HCT116 (cell line): ENCODE measurements around the gene DFFA. TPM values are rescaled to one million over a fixed set of nuclear protein-coding genes. Genes with fewer than 3 reads are reported as not detected.

Experiments used
- ATAC-seq: fragments of 200-7000 bp; cut with Tn5 transposase; 2 replicates; pipeline ENCODE4 v1.9.1; 2020; ENCODE audit warnings: mild to moderate bottlenecking, moderate library complexity
- BruUV-seq: library from RNA; stranded (reverse); fragments of 400-500 nt; replicated peaks from 2 replicates; lab custom pipeline; 2021; lab: Mats Ljungman, UMichigan
- CTCF ChIA-PET: fragments of 300-600 bp; sonication (Branson Sonifier 250); formaldehyde crosslinking; loops from one replicate; lab custom pipeline; 2021; ENCODE audit warnings: antibody characterized with exemption; lab: Charles Lee
- POLR2A ChIA-PET: fragments of 300-600, 350-600 bp; sonication (Branson Sonifier 250); formaldehyde crosslinking; loops from one replicate; lab custom pipeline; 2021; ENCODE audit warnings: antibody characterized with exemption; lab: Charles Lee
- RAD21 ChIA-PET, 2 experiments: fragments of 300-600 bp; sonication (Branson Sonifier 250); formaldehyde crosslinking; loops; one replicate each; lab custom pipeline; 2023; ENCODE audit warnings: low total read pairs in 2 of 2; ENCODE audit not compliant: uncharacterized antibody in 2 of 2, unreplicated experiment in 2 of 2, low non-redundant PET in 1 of 2; lab: Charles Lee
- DNase-seq: peaks from one replicate; pipeline ENCODE4 v3.0.0-alpha.2; 2010; ENCODE audit warnings: low read depth, low spot score
- H2AFZ ChIP-seq: fragments of 200-600 bp; shearing (Covaris generic), sonication (generic); 2 replicates; pipeline ENCODE4 v1.6.1; 2017; ENCODE audit warnings: low read depth, mixed run types, mixed read lengths, antibody characterized with exemption, low read length; ENCODE audit not compliant: poor library complexity, severe bottlenecking
- H3K27ac ChIP-seq: 2 replicates; pipeline ENCODE4 v1.5.1; 2012; ENCODE audit warnings: low read depth, low read length
- H3K27me3 ChIP-seq: fragments of 200-600 bp; sonication (generic); 2 replicates; pipeline ENCODE4 v1.6.1; 2016; ENCODE audit warnings: mixed run types, low read length, mixed read lengths; ENCODE audit not compliant: insufficient read depth
- H3K36me3 ChIP-seq, 2 experiments: fragments of 200-500 bp in 1 of 2; fragments of 200-600 bp in 1 of 2; sonication (Bioruptor generic) in 1 of 2; sonication (generic) in 1 of 2; 2 replicates each; pipeline versions ENCODE4 v1.5.1 to v1.6.1; 2014 to 2016; ENCODE audit warnings: low read length in 2 of 2, inconsistent platforms in 1 of 2, mixed read lengths in 1 of 2, mixed run types in 1 of 2; ENCODE audit not compliant: insufficient read depth in 2 of 2, control insufficient read depth in 1 of 2
- H3K4me1 ChIP-seq, 2 experiments: fragments of 200-600 bp in 1 of 2; sonication (generic) in 1 of 2; 2 replicates each; pipeline versions ENCODE4 v1.5.1 to v1.6.1; 2012 to 2017; ENCODE audit warnings: low read length in 2 of 2, inconsistent platforms in 1 of 2, mild to moderate bottlenecking in 1 of 2, mixed read lengths in 1 of 2, mixed run types in 1 of 2, moderate library complexity in 1 of 2; ENCODE audit not compliant: insufficient read depth in 2 of 2, control insufficient read depth in 1 of 2
- H3K4me2 ChIP-seq: fragments of 200-600 bp; sonication (generic); 2 replicates; pipeline ENCODE4 v1.6.1; 2017; ENCODE audit warnings: mixed run types, low read length, mixed read lengths
- H3K4me3 ChIP-seq, 2 experiments: fragments of 200-600 bp in 1 of 2; sonication (generic) in 1 of 2; replicated peaks in 1 of 2; 2 replicates each; pipeline ENCODE4 v1.5.1; 2011 to 2016; ENCODE audit warnings: low read length in 2 of 2, control low read depth in 1 of 2, low read depth in 1 of 2, mild to moderate bottlenecking in 1 of 2, mixed read lengths in 1 of 2, mixed run types in 1 of 2
- H3K79me2 ChIP-seq: fragments of 200-600 bp; sonication (generic); 2 replicates; pipeline ENCODE4 v1.6.1; 2017; ENCODE audit warnings: mild to moderate bottlenecking, mixed run types, low read length, moderate library complexity, mixed read lengths; ENCODE audit not compliant: insufficient read depth
- H3K9ac ChIP-seq: fragments of 200-600 bp; sonication (generic); 2 replicates; pipeline ENCODE4 v1.6.1; 2016; ENCODE audit warnings: low read length, mixed read lengths
- H3K9me2 ChIP-seq: fragments of 200-600 bp; sonication (generic), shearing (Covaris generic); 2 replicates; pipeline ENCODE4 v1.6.1; 2017; ENCODE audit warnings: mixed run types, mild to moderate bottlenecking, moderate library complexity; ENCODE audit not compliant: insufficient read depth
- H3K9me3 ChIP-seq, 2 experiments: fragments of 200-500 bp in 1 of 2; fragments of 200-600 bp in 1 of 2; sonication (Bioruptor generic) in 1 of 2; sonication (generic) in 1 of 2; 2 replicates each; pipeline ENCODE4 v1.6.1; 2014 to 2017; ENCODE audit warnings: low read length in 2 of 2, mixed read lengths in 2 of 2, inconsistent platforms in 1 of 2, low read depth in 1 of 2, mild to moderate bottlenecking in 1 of 2, mixed run types in 1 of 2, moderate library complexity in 1 of 2; ENCODE audit not compliant: control insufficient read depth in 1 of 2, insufficient read depth in 1 of 2
- H4K20me1 ChIP-seq: fragments of 200-600 bp; sonication (generic), shearing (Covaris generic); 2 replicates; pipeline ENCODE4 v1.6.1; 2017; ENCODE audit warnings: mixed run types, mild to moderate bottlenecking, moderate library complexity; ENCODE audit not compliant: insufficient read depth
- CBX3 ChIP-seq: IDR thresholded peaks from 2 replicates; pipeline ENCODE4 v1.6.1; 2012; ENCODE audit warnings: low read depth
- CEBPB ChIP-seq: IDR thresholded peaks from 2 replicates; pipeline ENCODE4 v1.6.1; 2012; ENCODE audit warnings: low read depth
- EGR1 ChIP-seq: IDR thresholded peaks from 2 replicates; pipeline ENCODE4 v1.6.1; 2012; ENCODE audit warnings: low read depth
- ELF1 ChIP-seq: IDR thresholded peaks from 2 replicates; pipeline ENCODE4 v1.6.1; 2012; ENCODE audit warnings: low read depth, borderline replicate concordance
- EZH2 ChIP-seq: fragments of 200-600 bp; sonication (generic); IDR thresholded peaks from 2 replicates; pipeline ENCODE4 v1.6.1; 2017; ENCODE audit warnings: antibody characterized with exemption, mixed run types
- EZH2phosphoT487 ChIP-seq: fragments of 200-600 bp; IDR thresholded peaks from 2 replicates; pipeline ENCODE4 v1.6.1; 2018; ENCODE audit warnings: antibody characterized with exemption, borderline replicate concordance
- FOSL1 ChIP-seq: IDR thresholded peaks from 2 replicates; pipeline ENCODE4 v1.6.1; 2012; ENCODE audit warnings: low read depth
- POLR2A ChIP-seq: IDR thresholded peaks from 2 replicates; pipeline ENCODE4 v1.7.0; 2011; ENCODE audit warnings: borderline replicate concordance; ENCODE audit not compliant: insufficient read depth, insufficient read length; ENCODE audit errors: extremely low read depth
- RAD21 ChIP-seq: IDR thresholded peaks from 2 replicates; pipeline ENCODE4 v1.6.1; 2012; ENCODE audit warnings: low read depth, mild to moderate bottlenecking
- SP1 ChIP-seq: IDR thresholded peaks from 2 replicates; pipeline ENCODE4 v1.6.1; 2012; ENCODE audit warnings: low read depth
- TCF7L2 ChIP-seq: IDR thresholded peaks from 2 replicates; pipeline ENCODE4 v1.7.0; 2011; ENCODE audit warnings: borderline replicate concordance, inconsistent platforms; ENCODE audit not compliant: insufficient read depth, insufficient read length; ENCODE audit errors: extremely low read depth
- YY1 ChIP-seq: IDR thresholded peaks from 2 replicates; pipeline ENCODE4 v1.6.1; 2011; ENCODE audit warnings: low read length, low read depth, moderate library complexity, mild to moderate bottlenecking; ENCODE audit not compliant: insufficient replicate concordance; ENCODE audit errors: extremely low read depth
- ZFX ChIP-seq: fragments of 450-650 bp; IDR thresholded peaks from 2 replicates; pipeline ENCODE4 v1.6.1; 2017
- ZNF274 ChIP-seq: fragments of 200-500 bp; sonication (Bioruptor generic); IDR thresholded peaks from 2 replicates; pipeline ENCODE4 v1.6.1; 2014; ENCODE audit warnings: mild to moderate bottlenecking, low read depth, low read length, inconsistent platforms
- intact Hi-C: fragments of 100-400 bp; cut with micrococcal nuclease; formaldehyde crosslinking; loops from 2 replicates; pipeline ENCODE4 v1.10.0; 2022
- total RNA-seq: library from RNA; stranded (reverse); gene quantifications from one replicate; pipeline ENCODE4 v1.2.1, GENCODE V29; 2021; ENCODE audit not compliant: unreplicated experiment
- TF ChIP-seq, protein P1 (sequence below): IDR thresholded peaks from 2 replicates; pipeline ENCODE4 v1.6.1; 2012
- TF ChIP-seq, protein P2 (sequence below), 3 experiments: fragments of 200-600 bp in 1 of 3; sonication (generic) in 1 of 3; IDR thresholded peaks in 2 of 3; conservative IDR thresholded peaks in 1 of 3; 2 replicates each; pipeline ENCODE4 v1.5.1; 2012 to 2017; ENCODE audit warnings: low read depth in 2 of 3, low read length in 2 of 3, antibody characterized with exemption in 1 of 3, borderline replicate concordance in 1 of 3, control low read depth in 1 of 3, mild to moderate bottlenecking in 1 of 3, mixed read lengths in 1 of 3, mixed run types in 1 of 3, moderate library complexity in 1 of 3; ENCODE audit not compliant: insufficient read depth in 1 of 3
- TF ChIP-seq, protein P3 (sequence below): IDR thresholded peaks from 2 replicates; pipeline ENCODE4 v1.6.1; 2011; ENCODE audit warnings: mild to moderate bottlenecking, low read length, moderate library complexity; ENCODE audit not compliant: insufficient replicate concordance; ENCODE audit errors: extremely low read depth
- TF ChIP-seq, protein P4 (sequence below): IDR thresholded peaks from 2 replicates; pipeline ENCODE4 v1.6.1; 2012; ENCODE audit warnings: low read depth
- TF ChIP-seq, protein P5 (sequence below): IDR thresholded peaks from 2 replicates; pipeline ENCODE4 v1.6.1; 2012

Gene DFFA
- total RNA-seq, 1 experiment from 2014 or later: 67.7 TPM

DNA sequence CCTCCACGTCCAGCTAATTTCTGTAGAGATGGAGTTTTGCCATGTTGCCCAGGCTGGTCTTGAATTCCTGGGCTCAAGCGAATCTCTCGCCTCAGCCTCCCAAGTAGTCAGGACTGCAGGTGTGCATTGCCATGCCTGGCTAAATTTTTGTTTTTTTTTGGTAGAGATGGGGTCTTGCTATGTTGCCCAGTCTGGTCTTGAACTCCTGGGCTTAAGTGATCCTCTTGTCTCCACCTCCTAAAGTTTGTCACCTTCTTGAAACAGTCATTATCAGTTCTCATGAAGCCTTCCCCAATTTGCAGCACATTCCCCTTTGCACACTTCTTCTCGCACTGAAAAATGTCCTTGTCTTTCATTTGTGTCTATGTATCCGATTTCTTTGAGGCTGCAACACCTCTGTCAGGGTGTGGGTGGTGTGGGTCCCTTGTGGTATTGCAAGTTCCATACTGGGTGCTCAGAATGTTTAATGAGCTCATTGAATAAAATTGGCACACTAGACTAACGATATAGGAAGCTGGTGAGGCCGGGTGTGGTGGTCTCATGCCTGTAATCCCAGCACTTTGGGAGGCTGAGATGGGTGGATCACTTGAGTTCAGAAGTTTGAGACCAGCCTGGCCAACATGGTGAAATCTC lies 25.4 kb downstream of the DFFA start:
- no peak overlapping the region for H3K4me2 ChIP-seq
- DNase-seq: no peak
- H3K9me3 ChIP-seq: no peaks in the 10 kb centered on the region
- no peak for TF ChIP-seq POLR2A
- TF ChIP-seq YY1: no peak
- no peak for TF ChIP-seq ELF1
- TF ChIP-seq, protein P1, sequence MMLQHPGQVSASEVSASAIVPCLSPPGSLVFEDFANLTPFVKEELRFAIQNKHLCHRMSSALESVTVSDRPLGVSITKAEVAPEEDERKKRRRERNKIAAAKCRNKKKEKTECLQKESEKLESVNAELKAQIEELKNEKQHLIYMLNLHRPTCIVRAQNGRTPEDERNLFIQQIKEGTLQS: no peak
- no peak for TF ChIP-seq TCF7L2
- TF ChIP-seq CBX3: no peak
- TF ChIP-seq RAD21: no peak
- TF ChIP-seq, protein P2, sequence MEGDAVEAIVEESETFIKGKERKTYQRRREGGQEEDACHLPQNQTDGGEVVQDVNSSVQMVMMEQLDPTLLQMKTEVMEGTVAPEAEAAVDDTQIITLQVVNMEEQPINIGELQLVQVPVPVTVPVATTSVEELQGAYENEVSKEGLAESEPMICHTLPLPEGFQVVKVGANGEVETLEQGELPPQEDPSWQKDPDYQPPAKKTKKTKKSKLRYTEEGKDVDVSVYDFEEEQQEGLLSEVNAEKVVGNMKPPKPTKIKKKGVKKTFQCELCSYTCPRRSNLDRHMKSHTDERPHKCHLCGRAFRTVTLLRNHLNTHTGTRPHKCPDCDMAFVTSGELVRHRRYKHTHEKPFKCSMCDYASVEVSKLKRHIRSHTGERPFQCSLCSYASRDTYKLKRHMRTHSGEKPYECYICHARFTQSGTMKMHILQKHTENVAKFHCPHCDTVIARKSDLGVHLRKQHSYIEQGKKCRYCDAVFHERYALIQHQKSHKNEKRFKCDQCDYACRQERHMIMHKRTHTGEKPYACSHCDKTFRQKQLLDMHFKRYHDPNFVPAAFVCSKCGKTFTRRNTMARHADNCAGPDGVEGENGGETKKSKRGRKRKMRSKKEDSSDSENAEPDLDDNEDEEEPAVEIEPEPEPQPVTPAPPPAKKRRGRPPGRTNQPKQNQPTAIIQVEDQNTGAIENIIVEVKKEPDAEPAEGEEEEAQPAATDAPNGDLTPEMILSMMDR (IDR thresholded peaks at IDR 0.05 in 2 of 3, conservative IDR thresholded peaks at IDR 0.05 in 1 of 3; ENCODE audit: borderline replicate concordance in 1 of 3, insufficient read depth in 1 of 3, low read depth in 2 of 3, low read length in 2 of 3): no peak
- TF ChIP-seq FOSL1: no peak
- TF ChIP-seq SP1: no peak
- TF ChIP-seq, protein P3, sequence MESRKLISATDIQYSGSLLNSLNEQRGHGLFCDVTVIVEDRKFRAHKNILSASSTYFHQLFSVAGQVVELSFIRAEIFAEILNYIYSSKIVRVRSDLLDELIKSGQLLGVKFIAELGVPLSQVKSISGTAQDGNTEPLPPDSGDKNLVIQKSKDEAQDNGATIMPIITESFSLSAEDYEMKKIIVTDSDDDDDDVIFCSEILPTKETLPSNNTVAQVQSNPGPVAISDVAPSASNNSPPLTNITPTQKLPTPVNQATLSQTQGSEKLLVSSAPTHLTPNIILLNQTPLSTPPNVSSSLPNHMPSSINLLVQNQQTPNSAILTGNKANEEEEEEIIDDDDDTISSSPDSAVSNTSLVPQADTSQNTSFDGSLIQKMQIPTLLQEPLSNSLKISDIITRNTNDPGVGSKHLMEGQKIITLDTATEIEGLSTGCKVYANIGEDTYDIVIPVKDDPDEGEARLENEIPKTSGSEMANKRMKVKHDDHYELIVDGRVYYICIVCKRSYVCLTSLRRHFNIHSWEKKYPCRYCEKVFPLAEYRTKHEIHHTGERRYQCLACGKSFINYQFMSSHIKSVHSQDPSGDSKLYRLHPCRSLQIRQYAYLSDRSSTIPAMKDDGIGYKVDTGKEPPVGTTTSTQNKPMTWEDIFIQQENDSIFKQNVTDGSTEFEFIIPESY: no peak
- no peak for TF ChIP-seq EZH2phosphoT487
- TF ChIP-seq, protein P4, sequence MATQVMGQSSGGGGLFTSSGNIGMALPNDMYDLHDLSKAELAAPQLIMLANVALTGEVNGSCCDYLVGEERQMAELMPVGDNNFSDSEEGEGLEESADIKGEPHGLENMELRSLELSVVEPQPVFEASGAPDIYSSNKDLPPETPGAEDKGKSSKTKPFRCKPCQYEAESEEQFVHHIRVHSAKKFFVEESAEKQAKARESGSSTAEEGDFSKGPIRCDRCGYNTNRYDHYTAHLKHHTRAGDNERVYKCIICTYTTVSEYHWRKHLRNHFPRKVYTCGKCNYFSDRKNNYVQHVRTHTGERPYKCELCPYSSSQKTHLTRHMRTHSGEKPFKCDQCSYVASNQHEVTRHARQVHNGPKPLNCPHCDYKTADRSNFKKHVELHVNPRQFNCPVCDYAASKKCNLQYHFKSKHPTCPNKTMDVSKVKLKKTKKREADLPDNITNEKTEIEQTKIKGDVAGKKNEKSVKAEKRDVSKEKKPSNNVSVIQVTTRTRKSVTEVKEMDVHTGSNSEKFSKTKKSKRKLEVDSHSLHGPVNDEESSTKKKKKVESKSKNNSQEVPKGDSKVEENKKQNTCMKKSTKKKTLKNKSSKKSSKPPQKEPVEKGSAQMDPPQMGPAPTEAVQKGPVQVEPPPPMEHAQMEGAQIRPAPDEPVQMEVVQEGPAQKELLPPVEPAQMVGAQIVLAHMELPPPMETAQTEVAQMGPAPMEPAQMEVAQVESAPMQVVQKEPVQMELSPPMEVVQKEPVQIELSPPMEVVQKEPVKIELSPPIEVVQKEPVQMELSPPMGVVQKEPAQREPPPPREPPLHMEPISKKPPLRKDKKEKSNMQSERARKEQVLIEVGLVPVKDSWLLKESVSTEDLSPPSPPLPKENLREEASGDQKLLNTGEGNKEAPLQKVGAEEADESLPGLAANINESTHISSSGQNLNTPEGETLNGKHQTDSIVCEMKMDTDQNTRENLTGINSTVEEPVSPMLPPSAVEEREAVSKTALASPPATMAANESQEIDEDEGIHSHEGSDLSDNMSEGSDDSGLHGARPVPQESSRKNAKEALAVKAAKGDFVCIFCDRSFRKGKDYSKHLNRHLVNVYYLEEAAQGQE: no peak
- TF ChIP-seq EZH2: no peak
- no peak for TF ChIP-seq EGR1
- no peak for TF ChIP-seq ZFX
- no peak for TF ChIP-seq ZNF274
- TF ChIP-seq, protein P5, sequence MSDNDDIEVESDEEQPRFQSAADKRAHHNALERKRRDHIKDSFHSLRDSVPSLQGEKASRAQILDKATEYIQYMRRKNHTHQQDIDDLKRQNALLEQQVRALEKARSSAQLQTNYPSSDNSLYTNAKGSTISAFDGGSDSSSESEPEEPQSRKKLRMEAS: no peak
- no peak for TF ChIP-seq CEBPB
- TF ChIP-seq, all 23 proteins: peak for 0
- Histone ChIP-seq H2AFZ (no peak overlapping the region), H3K9ac (no peak overlapping the region), H3K9me2 (no peaks in the 10 kb centered on the region), H3K79me2 (no peaks in the 10 kb centered on the region), H3K4me3 (no peak overlapping the region), H3K27ac (no peak overlapping the region), H3K36me3 (no peaks in the 10 kb centered on the region), H4K20me1 (no peaks in the 10 kb centered on the region), H3K27me3 (no peaks in the 10 kb centered on the region), H3K4me1 (no peaks in the 10 kb centered on the region)
- intact Hi-C loops: no loop called here
- ChIA-PET RAD21 (no interaction called here), CTCF (no interaction called here), POLR2A (no interaction called here)
- ATAC-seq: no peak
- no TSS peak for BruUV-seq
